ENCODE data around the gene SYCE1. TPM values are rescaled to one million over a fixed set of nuclear protein-coding genes. Genes with fewer than 3 reads are reported as not detected.
"Not testable (repeated sequence)": the region's sequence is repeated elsewhere in the genome, so short reads cannot be mapped to it uniquely, and the experiment has no call there.

The SYCE1 gene
- total and polyA plus RNA-seq, 3 experiments from 2014 or later: 0.33 to 1.6 (median 1.5) TPM

DNA sequence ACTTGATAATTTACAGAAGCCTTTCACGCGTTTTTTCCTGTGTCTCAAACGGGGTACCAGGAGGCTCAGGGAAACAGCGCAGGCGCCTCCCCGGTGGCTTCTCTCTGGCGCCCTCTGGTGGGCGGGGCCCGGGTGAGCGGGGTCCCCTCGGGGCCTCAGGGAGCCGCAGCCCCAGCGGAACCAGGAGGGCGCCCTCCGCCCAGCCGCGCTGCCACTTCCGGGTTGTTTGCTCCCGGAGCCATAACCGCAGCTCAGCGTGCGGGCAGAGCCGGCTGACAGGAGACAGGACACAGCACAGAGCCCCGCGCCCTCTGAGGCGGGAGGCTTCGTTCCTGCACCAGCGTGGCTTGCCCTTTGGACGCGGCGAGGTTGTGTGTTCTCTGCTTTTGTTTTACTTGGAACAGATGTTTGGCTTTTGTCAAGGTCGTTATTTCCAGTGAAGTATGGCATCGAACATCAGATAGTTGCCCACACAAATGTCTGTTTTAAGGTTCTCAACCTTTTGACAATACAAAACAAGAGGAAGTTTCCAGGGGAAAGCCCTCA is 45.1 kb downstream of the SYCE1 start:
- Mint-ChIP-seq H3K36me3 (peaks cover 0 to 13% (median 0%) of the 10 kb centered on the region in 3 donors), H3K4me3 (peak overlapping the region; percentile 35 to 80 (median 50)), H3K9me3 (peaks cover 4 to 20% (median 8%) of the 10 kb centered on the region in 5 donors), H3K27ac (peak overlapping the region in 5 of 8 donors; percentile 13 to 45 (median 38)), H3K27me3 (peaks cover 0 to 4% of the 10 kb centered on the region in 2 donors), H3K4me1 (peaks cover 10 to 18% (median 14%) of the 10 kb centered on the region in 3 donors)
- Histone ChIP-seq H3K27me3 (ENCODE audit: insufficient read depth, low read length, poor library complexity, severe bottlenecking) (no peaks in the 10 kb centered on the region), H3K4me1 (ENCODE audit: insufficient read depth, low read length) (peaks cover 10% of the 10 kb centered on the region), H3K27ac (ENCODE audit: low read depth, low read length) (no peak overlapping the region), H3K4me3 (ENCODE audit: low read length) (peak overlapping the region; percentile 32), H3K36me3 (ENCODE audit: insufficient read depth, low read length) (no peaks in the 10 kb centered on the region), H3K9me3 (ENCODE audit: low read length) (no peaks in the 10 kb centered on the region)
- ChIA-PET POLR2A (interaction anchor here (0.6 kb wide), 1 partner anchor 114 kb away, joined by 4 read pairs; no protein-coding TSS in a partner anchor), CTCF (interaction anchor here (0.7 to 2.1 kb wide), 7 partner anchors 9 to 191 kb away, joined by 3 to 21 read pairs (median 3); no protein-coding TSS in a partner anchor)
- DNase-seq: peak; percentile 80 to 89 (median 86)

DNA sequence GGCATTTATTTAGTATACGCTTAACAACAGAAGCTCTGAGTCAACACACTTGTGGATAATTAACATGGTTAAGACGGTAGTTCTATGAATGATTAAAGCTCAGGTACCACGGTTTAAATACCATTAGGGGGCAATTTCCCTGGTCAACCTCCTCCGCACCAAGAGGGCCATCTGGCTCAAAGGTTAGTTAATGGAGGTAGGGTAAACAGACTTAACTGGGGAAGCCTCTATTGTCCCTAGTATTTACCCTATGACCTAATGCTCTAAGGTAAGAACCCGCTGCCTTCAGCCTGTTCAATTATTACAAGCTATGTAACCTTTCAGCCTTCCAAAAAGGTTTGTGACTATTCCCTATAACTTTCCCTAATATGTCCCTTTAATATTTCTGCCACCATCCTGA is 46.9 kb downstream of the SYCE1 start:
- H3K36me3 ChIP-seq (ENCODE audit: insufficient read depth, low read length); H3K27ac ChIP-seq (ENCODE audit: low read depth, low read length); DNase-seq; H3K4me3 ChIP-seq (ENCODE audit: low read length); H3K9me3 ChIP-seq (ENCODE audit: low read length); H3K36me3 Mint-ChIP-seq; H3K27me3 ChIP-seq (ENCODE audit: insufficient read depth, low read length, poor library complexity, severe bottlenecking); POLR2A ChIA-PET; H3K27ac Mint-ChIP-seq; H3K4me3 Mint-ChIP-seq: not testable (repeated sequence)
- H3K9me3 Mint-ChIP-seq: peaks cover 4 to 13% (median 6%) of the 10 kb centered on the region in 5 donors
- CTCF ChIA-PET: interaction anchor here (1.0 to 1.4 kb wide), 2 partner anchors 10 to 189 kb away, joined by 3 to 9 read pairs; no protein-coding TSS in a partner anchor
- H3K4me1 ChIP-seq (ENCODE audit: insufficient read depth, low read length): peaks cover 10% of the 10 kb centered on the region
- peaks cover 0 to 11% of the 10 kb centered on the region in 2 donors for H3K27me3 Mint-ChIP-seq
- peaks cover 10 to 18% (median 14%) of the 10 kb centered on the region in 3 donors for H3K4me1 Mint-ChIP-seq

DNA sequence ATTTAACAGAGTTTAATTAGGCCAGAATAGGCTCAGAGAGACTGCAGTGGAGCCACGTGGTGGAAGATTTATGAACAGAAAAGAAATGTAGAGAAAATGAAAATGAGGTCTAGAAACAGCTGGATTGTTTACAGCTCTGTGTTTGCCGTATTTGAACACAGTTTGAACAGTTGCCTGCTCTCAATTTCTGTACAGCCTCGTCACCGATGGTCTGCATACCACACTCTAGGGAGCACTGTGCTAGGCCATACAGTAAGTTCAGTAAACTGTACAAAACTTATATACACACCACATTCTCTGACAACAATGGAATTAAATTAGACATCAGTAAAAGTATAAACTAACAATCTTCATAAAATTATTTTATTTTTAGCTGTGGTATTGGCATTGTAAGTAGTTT is 49.3 kb downstream of the SYCE1 start:
- H3K36me3 ChIP-seq (ENCODE audit: insufficient read depth, low read length): no peaks in the 10 kb centered on the region
- Mint-ChIP-seq H3K36me3 (peaks cover 0 to 3% (median 0%) of the 10 kb centered on the region in 3 donors), H3K4me1 (peaks cover 10 to 18% (median 14%) of the 10 kb centered on the region in 3 donors), H3K27me3 (peaks cover 5 to 23% of the 10 kb centered on the region in 2 donors), H3K9me3 (no peaks in the 10 kb centered on the region), H3K27ac (no peak overlapping the region), H3K4me3 (no peak overlapping the region)
- peaks cover 10% of the 10 kb centered on the region for H3K4me1 ChIP-seq (ENCODE audit: insufficient read depth, low read length)
- POLR2A ChIA-PET: no interaction called here
- H3K9me3 ChIP-seq (ENCODE audit: low read length): no peaks in the 10 kb centered on the region
- no peaks in the 10 kb centered on the region for H3K27me3 ChIP-seq (ENCODE audit: insufficient read depth, low read length, poor library complexity, severe bottlenecking)
- DNase-seq: no peak
- H3K4me3 ChIP-seq (ENCODE audit: low read length): no peak overlapping the region
- no peak overlapping the region for H3K27ac ChIP-seq (ENCODE audit: low read depth, low read length)
- CTCF ChIA-PET: no interaction called here

DNA sequence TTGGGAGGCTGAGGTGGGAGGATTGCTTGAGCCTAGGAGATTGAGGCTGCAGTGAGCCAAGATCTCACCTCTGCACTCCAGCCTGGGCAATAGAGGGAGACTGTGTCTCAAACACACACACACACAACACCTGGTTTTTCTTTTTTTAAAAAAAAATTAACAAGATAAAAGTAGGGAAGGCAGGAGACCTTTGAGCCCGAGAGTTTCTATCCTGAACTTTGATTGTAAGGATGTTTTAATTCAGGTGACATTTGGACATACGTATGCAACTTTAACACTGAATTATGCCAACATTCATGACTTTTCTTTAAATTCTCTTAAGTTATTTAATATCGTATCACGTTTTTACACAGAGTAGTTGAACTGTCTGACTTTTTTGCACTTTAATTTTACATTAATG is 49.9 kb downstream of the SYCE1 start:
- peaks cover 0 to 2% (median 0%) of the 10 kb centered on the region in 5 donors for H3K9me3 Mint-ChIP-seq
- CTCF ChIA-PET: no interaction called here
- Histone ChIP-seq H3K9me3 (ENCODE audit: low read length) (no peaks in the 10 kb centered on the region), H3K4me3 (ENCODE audit: low read length) (no peak overlapping the region), H3K36me3 (ENCODE audit: insufficient read depth, low read length) (no peaks in the 10 kb centered on the region), H3K27me3 (ENCODE audit: insufficient read depth, low read length, poor library complexity, severe bottlenecking) (no peaks in the 10 kb centered on the region), H3K27ac (ENCODE audit: low read depth, low read length) (no peak overlapping the region), H3K4me1 (ENCODE audit: insufficient read depth, low read length) (peaks cover 7% of the 10 kb centered on the region)
- no peak overlapping the region for H3K27ac Mint-ChIP-seq
- no peak overlapping the region for H3K4me3 Mint-ChIP-seq
- H3K27me3 Mint-ChIP-seq: peaks cover 8 to 27% of the 10 kb centered on the region in 2 donors
- POLR2A ChIA-PET: no interaction called here
- no peak for DNase-seq
- peaks cover 7 to 12% (median 9%) of the 10 kb centered on the region in 3 donors for H3K4me1 Mint-ChIP-seq
- H3K36me3 Mint-ChIP-seq: peaks cover 0 to 3% (median 0%) of the 10 kb centered on the region in 3 donors

DNA sequence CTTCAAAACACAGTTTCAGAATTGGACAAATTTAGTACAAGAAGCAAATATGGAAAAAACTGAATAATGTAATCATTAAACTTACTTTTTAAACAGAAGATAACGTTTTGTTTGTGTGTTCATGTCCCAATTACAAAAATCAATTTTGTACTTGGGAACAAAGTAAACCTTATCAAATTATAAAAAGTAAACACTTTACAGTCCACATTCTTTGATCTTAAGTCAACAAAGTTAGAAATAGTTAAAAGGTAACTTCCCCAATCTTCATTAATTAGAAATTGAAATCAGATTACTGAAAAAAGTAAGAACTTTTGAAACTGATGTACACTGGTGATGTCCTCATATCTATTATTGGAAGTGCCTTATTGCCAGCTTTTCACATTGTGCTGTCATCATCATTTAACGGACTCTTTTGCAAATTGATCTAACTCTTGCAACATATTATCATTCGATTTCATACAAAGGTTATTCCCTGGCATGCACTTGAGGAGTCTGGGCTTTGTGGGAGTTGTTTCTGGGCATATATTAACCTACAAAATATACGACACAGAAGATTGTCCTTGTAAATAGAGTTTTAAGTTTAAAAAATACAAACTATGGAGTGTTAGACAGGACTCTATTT is 53.4 kb downstream of the SYCE1 start:
- no peak overlapping the region for H3K4me3 ChIP-seq (ENCODE audit: low read length)
- Mint-ChIP-seq H3K4me1 (peaks cover 0 to 3% (median 0%) of the 10 kb centered on the region in 3 donors), H3K27me3 (peaks cover 16 to 48% of the 10 kb centered on the region in 2 donors)

DNA sequence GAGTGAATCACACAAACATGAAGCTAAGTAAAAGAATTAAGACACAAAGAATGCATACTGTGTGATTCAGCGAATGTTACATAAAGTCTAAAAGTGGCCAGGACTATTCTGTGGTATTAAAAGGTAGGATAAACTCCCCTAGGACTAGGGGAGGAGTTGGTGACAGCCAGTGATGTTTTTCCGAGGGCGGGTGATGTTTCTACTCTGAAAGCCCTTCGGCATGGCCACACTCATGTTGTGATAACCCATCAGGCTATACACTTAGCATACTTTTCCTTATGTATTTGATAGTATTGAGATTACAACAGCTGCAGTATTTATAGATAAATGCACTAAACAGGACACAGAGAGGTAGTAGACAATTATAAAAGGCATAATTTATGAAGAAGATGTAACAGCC is 54.0 kb downstream of the SYCE1 start:
- Histone ChIP-seq H3K9me3 (ENCODE audit: low read length) (no peaks in the 10 kb centered on the region), H3K27me3 (ENCODE audit: insufficient read depth, low read length, poor library complexity, severe bottlenecking) (no peaks in the 10 kb centered on the region), H3K4me1 (ENCODE audit: insufficient read depth, low read length) (no peaks in the 10 kb centered on the region), H3K36me3 (ENCODE audit: insufficient read depth, low read length) (no peaks in the 10 kb centered on the region), H3K4me3 (ENCODE audit: low read length) (no peak overlapping the region), H3K27ac (ENCODE audit: low read depth, low read length) (no peak overlapping the region)
- H3K9me3 Mint-ChIP-seq: peaks cover 8 to 15% (median 9%) of the 10 kb centered on the region in 5 donors
- POLR2A ChIA-PET: no interaction called here
- peaks cover 0 to 20% (median 0%) of the 10 kb centered on the region in 3 donors for H3K36me3 Mint-ChIP-seq
- peaks cover 16 to 51% of the 10 kb centered on the region in 2 donors for H3K27me3 Mint-ChIP-seq
- DNase-seq: no peak
- CTCF ChIA-PET: interaction anchor here (1.0 kb wide), 1 partner anchor 8 kb away, joined by 3 read pairs; no protein-coding TSS in a partner anchor
- no peak overlapping the region for H3K27ac Mint-ChIP-seq
- peaks cover 0 to 3% (median 0%) of the 10 kb centered on the region in 3 donors for H3K4me1 Mint-ChIP-seq
- H3K4me3 Mint-ChIP-seq: no peak overlapping the region

More for the DNA sequence above, 53.4 kb downstream of the SYCE1 start:
- Histone ChIP-seq H3K4me1 (ENCODE audit: insufficient read depth, low read length) (no peaks in the 10 kb centered on the region), H3K36me3 (ENCODE audit: insufficient read depth, low read length) (no peaks in the 10 kb centered on the region), H3K27ac (ENCODE audit: low read depth, low read length) (no peak overlapping the region), H3K27me3 (ENCODE audit: insufficient read depth, low read length, poor library complexity, severe bottlenecking) (no peaks in the 10 kb centered on the region), H3K9me3 (ENCODE audit: low read length) (no peaks in the 10 kb centered on the region)
- Mint-ChIP-seq H3K4me3 (no peak overlapping the region), H3K9me3 (peaks cover 8 to 15% (median 9%) of the 10 kb centered on the region in 5 donors), H3K36me3 (peaks cover 0 to 20% (median 0%) of the 10 kb centered on the region in 3 donors), H3K27ac (no peak overlapping the region)
- POLR2A ChIA-PET: no interaction called here
- CTCF ChIA-PET: no interaction called here
- no peak for DNase-seq

DNA sequence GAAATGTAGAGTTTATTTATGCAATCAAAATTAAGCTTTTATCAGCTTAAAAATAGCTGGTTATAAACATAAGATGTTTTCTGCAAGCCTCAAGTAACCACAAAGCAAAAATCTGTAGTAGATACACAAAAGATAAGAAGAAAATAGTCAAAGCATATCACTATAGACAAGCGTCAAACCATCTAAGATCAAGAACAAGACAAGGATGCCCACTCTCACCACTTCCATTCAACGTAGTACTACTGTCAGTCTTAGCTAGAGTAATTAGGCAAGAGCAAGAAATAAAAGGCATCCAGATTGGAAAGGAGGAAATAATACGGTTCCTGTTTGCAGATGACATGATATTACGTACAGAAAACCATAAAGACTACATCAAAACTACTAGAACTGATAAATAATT is 55.7 kb downstream of the SYCE1 start:
- peaks cover 16 to 55% of the 10 kb centered on the region in 2 donors for H3K27me3 Mint-ChIP-seq
- CTCF ChIA-PET: interaction anchor here (0.9 to 1.9 kb wide), 3 partner anchors 9 to 192 kb away, joined by 3 to 5 read pairs (median 3); no protein-coding TSS in a partner anchor
- H3K27ac Mint-ChIP-seq: no peak overlapping the region

More for the DNA sequence above, 55.7 kb downstream of the SYCE1 start:
- H3K4me1 ChIP-seq (ENCODE audit: insufficient read depth, low read length): no peaks in the 10 kb centered on the region
- peaks cover 8 to 15% (median 9%) of the 10 kb centered on the region in 5 donors for H3K9me3 Mint-ChIP-seq
- H3K36me3 ChIP-seq (ENCODE audit: insufficient read depth, low read length): no peaks in the 10 kb centered on the region
- H3K4me3 ChIP-seq (ENCODE audit: low read length): no peak overlapping the region
- H3K27ac ChIP-seq (ENCODE audit: low read depth, low read length): no peak overlapping the region
- DNase-seq: no peak
- H3K27me3 ChIP-seq (ENCODE audit: insufficient read depth, low read length, poor library complexity, severe bottlenecking): no peaks in the 10 kb centered on the region
- peaks cover 0 to 3% (median 0%) of the 10 kb centered on the region in 3 donors for H3K4me1 Mint-ChIP-seq
- H3K36me3 Mint-ChIP-seq: peaks cover 0 to 20% (median 0%) of the 10 kb centered on the region in 3 donors
- H3K4me3 Mint-ChIP-seq: no peak overlapping the region
- no peaks in the 10 kb centered on the region for H3K9me3 ChIP-seq (ENCODE audit: low read length)
- POLR2A ChIA-PET: no interaction called here

Data from CD8-positive, alpha-beta memory T cell (primary cell).